Mucosa of descending colon (tissue), 3 donors: ENCODE data around the gene LSMEM2. TPM values are rescaled to one million over a fixed set of nuclear protein-coding genes. Genes with fewer than 3 reads are reported as not detected.
A peak's percentile ranks its signal among the peaks of the same experiment; 100 is the strongest.
"Not testable (repeated sequence)": the region's sequence is repeated elsewhere in the genome, so short reads cannot be mapped to it uniquely, and the experiment has no call there.

Experiments
- ATAC-seq: fragments of 200-7000 bp; cut with Tn5 transposase; one replicate; pipeline ENCODE4 v1.9.1; 2020; ENCODE audit warnings: mild to moderate bottlenecking, moderate library complexity
- DNase-seq, 3 donors: peaks; one replicate each; pipeline ENCODE4 v3.0.0-alpha.2; 2020
- H3K36me3 ChIP-seq: fragments of 200-600 bp; one replicate; pipeline ENCODE4 v1.8.0; 2021; ENCODE audit warnings: low read depth, mild to moderate bottlenecking
- H3K4me1 ChIP-seq: fragments of 200-600 bp; one replicate; pipeline ENCODE4 v1.8.0; 2021; ENCODE audit warnings: low read depth, mild to moderate bottlenecking
- H3K4me3 ChIP-seq: fragments of 200-600 bp; one replicate; pipeline ENCODE4 v1.8.0; 2021; ENCODE audit warnings: mild to moderate bottlenecking
- H3K9me3 ChIP-seq: fragments of 200-600 bp; one replicate; pipeline ENCODE4 v1.8.0; 2021; ENCODE audit warnings: mild to moderate bottlenecking
- intact Hi-C, 2 donors: fragments of 100-400 bp; cut with DNase I in 1 of 2; cut with micrococcal nuclease in 1 of 2; formaldehyde crosslinking; loops; one replicate each; pipeline versions ENCODE4 v1.11.0 to v1.11.1; 2022; cut with DNase I, micrococcal nuclease
- total RNA-seq, 3 donors: library from RNA; stranded (reverse); fragmentation: NEBNext Ultra II Directional in 2 of 3; extraction: Animal tissue kit (Norgen Biotek cat#: 25700) in 2 of 3; gene quantifications; one replicate each; pipeline versions ENCODE4 v1.2.1 to v1.2.4, GENCODE V29; 2021 to 2023
- TF ChIP-seq, protein P1 (sequence below): fragments of 200-600 bp; IDR thresholded peaks from one replicate; pipeline ENCODE4 v1.8.0; 2022; ENCODE audit warnings: antibody characterized with exemption, mild to moderate bottlenecking
- donor health status: DM: no; HTN: no; CAD: no; lungs with moderate emphysema.
- donor health status: DM: no; HTN: no; CAD: no.
- donor health status: DM: no; HTN: yes; CAD: no.

The LSMEM2 gene
- total RNA-seq, 3 donors from 2014 or later: 0.32 TPM; not detected in 2

DNA sequence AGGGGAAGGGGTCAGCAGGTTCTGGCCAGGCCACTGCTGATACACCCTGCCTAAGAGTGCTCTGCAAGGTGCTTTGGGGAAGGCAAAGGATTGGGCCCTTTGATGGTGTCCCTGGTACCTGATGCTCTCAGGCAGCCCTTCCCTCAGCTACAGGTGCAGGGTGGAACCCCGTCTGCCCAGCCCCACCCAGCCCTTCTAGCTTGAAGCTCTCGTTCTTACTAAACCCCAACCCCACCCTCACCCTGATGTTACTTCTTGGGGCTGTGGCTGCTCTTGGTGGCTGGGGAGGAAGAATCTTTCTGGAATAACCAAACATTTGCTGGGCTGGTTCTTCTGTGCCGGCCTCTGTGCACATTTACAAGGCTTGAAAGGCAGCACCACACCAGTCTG, 36.5 kb upstream of the LSMEM2 start:
- H3K4me3 ChIP-seq: no peak overlapping the region
- TF ChIP-seq, protein P1, sequence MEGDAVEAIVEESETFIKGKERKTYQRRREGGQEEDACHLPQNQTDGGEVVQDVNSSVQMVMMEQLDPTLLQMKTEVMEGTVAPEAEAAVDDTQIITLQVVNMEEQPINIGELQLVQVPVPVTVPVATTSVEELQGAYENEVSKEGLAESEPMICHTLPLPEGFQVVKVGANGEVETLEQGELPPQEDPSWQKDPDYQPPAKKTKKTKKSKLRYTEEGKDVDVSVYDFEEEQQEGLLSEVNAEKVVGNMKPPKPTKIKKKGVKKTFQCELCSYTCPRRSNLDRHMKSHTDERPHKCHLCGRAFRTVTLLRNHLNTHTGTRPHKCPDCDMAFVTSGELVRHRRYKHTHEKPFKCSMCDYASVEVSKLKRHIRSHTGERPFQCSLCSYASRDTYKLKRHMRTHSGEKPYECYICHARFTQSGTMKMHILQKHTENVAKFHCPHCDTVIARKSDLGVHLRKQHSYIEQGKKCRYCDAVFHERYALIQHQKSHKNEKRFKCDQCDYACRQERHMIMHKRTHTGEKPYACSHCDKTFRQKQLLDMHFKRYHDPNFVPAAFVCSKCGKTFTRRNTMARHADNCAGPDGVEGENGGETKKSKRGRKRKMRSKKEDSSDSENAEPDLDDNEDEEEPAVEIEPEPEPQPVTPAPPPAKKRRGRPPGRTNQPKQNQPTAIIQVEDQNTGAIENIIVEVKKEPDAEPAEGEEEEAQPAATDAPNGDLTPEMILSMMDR: no peak
- DNase-seq (no peak), ATAC-seq (no peak)
- intact Hi-C loops: no loop called here
- H3K9me3 ChIP-seq: no peaks in the 10 kb centered on the region
- H3K36me3 ChIP-seq: no peaks in the 10 kb centered on the region
- peaks cover 72% of the 10 kb centered on the region for H3K4me1 ChIP-seq

DNA sequence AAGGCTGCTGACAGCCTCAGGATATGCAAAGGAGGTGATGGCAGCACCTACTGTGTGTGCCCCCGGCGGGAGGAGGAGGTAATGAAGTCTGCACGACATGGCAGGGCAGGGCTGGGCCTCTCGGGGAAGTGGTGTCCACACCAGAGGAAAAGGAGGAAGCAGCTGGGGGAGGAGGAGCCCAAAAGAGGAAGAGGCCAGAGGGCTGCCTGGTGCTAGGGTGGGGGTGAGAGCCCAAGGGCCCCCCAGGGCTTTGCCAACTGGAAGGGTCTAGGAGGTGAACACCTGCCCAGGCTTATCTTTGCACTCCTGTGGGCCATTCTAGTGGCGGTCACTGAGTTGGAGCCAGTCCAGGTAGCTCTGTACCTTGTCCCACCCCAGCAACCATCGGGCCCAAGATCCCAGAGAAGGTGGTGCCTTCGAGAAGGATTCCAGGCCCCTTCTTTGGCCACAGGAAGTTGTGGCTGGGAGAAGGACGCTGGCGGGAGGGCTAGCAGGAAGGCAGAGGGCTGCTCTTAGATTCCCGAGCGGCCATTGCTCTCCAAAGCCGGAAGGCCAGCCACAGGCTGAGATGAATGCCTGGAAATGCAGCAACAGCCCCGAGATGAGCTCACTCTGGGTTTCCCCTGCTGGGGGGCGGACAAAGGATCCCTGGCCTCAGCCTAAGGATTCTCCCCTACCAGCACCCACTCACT, 35.9 kb upstream of the LSMEM2 start:
- intact Hi-C loops: no loop called here
- Histone ChIP-seq H3K36me3 (no peaks in the 10 kb centered on the region), H3K4me3 (no peak overlapping the region), H3K4me1 (peaks cover 69% of the 10 kb centered on the region), H3K9me3 (no peaks in the 10 kb centered on the region)
- ATAC-seq (peak; percentile 27), DNase-seq (peak in 2 of 3 donors; percentile 52 to 87)
- TF ChIP-seq, protein P1: no peak

DNA sequence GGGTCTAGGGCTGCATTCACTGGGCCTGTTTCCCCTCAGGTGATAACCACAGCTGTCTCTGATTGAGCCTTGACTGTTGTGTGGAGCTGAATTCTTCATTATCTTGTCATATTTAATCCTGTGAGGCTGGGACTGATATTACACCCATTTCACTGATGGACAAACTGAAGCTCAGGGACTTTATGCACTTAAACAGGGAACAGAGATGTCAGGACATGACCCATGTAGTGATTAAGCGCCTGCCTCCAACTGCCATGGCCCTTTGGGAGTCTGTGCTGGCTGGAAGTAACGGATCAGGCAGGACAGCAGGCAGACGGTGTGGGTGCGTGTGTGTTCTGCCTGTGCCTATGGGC, 35.4 kb upstream of the LSMEM2 start:
- no peak for ATAC-seq
- TF ChIP-seq, protein P1: no peak

DNA sequence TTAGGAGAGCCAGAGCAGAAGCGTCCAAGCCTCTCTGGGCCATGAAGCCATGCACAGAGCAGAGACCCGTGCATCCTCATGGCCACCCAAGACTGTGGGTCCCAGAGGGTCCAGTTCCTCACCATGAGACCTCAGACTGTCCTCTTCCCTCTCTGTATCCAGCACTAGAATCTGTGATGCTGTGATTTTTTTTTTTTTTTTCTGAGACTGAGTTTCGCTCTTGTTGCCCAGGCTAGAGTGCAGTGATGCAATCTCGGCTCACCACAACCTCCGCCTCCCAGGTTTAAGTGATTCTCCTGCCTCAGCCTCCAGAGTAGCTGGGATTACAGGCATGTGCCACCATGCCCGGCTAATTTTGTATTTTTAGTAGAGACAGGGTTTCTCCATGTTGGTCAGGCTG, 34.1 kb upstream of the LSMEM2 start:
- H3K4me3 ChIP-seq, H3K36me3 ChIP-seq, intact Hi-C loops, DNase-seq, ATAC-seq, H3K9me3 ChIP-seq: not testable (repeated sequence)
- peaks cover 61% of the 10 kb centered on the region for H3K4me1 ChIP-seq

More for the DNA sequence above, 35.4 kb upstream of the LSMEM2 start:
- intact Hi-C loops: no loop called here
- DNase-seq: no peak
- Histone ChIP-seq H3K4me3 (no peak overlapping the region), H3K4me1 (peaks cover 70% of the 10 kb centered on the region), H3K36me3 (no peaks in the 10 kb centered on the region), H3K9me3 (no peaks in the 10 kb centered on the region)

DNA sequence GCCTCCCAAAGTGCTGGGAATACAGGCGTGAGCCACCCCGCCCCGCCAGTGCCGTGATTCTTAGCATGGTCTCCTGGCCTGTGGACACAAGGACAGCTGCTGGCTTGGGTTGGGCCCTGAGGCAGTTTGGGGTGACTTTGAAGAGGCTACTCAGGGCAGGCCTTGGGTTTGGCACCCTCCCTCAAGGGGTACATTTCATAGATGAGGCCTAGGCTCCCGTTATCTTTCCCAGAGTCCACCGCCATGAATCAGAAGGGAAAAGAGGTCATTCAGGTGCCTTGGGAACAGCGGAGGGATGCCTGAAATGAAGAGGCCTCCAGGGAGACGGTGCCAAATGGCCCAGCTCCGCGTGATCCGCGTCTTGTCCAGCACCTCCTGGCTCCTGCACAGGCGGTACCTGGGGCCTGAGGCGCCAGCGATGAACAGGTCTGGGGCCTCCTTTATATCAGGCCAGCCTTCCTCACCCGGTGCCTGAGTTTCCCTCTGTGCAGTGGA, 33.6 kb upstream of the LSMEM2 start:
- no peaks in the 10 kb centered on the region for H3K36me3 ChIP-seq
- H3K9me3 ChIP-seq: no peaks in the 10 kb centered on the region
- H3K4me1 ChIP-seq: peaks cover 61% of the 10 kb centered on the region
- TF ChIP-seq, protein P1: no peak
- DNase-seq (no peak), ATAC-seq (no peak)
- no peak overlapping the region for H3K4me3 ChIP-seq
- intact Hi-C loops: no loop called here

DNA sequence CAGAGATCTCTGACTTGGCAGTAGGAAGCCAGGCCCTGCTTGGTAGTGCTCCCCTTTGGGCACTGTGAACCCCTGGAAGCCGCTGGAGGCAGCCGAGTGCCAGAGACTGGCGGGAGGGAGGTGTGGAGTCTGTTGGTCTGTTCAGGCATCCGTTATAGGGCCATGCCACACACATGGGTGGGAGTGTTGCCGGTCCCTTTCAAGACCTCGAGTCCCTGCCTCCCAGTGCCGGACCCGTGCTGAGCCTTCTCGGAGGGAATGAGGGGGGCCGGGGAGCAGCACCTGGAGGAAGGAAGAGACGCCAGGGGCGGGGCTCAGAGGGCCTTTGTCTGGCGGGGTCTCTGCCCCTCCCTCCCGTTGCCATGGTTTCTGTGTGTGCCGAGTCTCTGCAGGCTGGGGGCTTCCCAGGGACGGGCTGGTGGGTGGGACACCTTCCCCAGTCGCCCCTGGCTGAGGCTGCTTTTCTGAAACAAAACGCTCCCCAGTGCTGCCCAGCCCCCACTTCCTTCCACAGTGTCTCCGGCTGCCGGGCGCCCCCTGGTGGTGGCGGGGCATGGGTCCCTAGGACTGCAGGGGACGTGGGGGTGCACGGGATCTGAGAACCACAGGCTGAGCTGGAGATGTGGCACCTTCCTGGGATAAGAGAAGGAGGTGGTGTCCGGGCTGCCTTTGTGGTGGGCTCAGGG, 32.9 kb upstream of the LSMEM2 start:
- Histone ChIP-seq H3K4me1 (peaks cover 60% of the 10 kb centered on the region), H3K4me3 (no peak overlapping the region), H3K36me3 (no peaks in the 10 kb centered on the region), H3K9me3 (no peaks in the 10 kb centered on the region)
- peak; percentile 93 to 98 (median 96) for DNase-seq
- intact Hi-C loops: no loop called here
- TF ChIP-seq, protein P1: peak; percentile 97
- peak; percentile 86 for ATAC-seq
